Measurements from ENCODE around the gene APOBEC3H.

Gene APOBEC3H

GRCh38 chr22:39088685-39089032 is 8.4 kb upstream of the APOBEC3H start:
- no peak overlapping the region for H3K4me3 ChIP-seq (replicated peaks; ENCODE audit: low read depth, low read length)
- DNase-seq (ENCODE audit: low read depth), result no peak
- TF ChIP-seq CTCF (IDR thresholded peaks at IDR 0.05; ENCODE audit: low read length, missing control alignments), result no peak

GRCh38 chr22:39089928-39090327 is 7.1 kb upstream of the APOBEC3H start:
- no peak for DNase-seq (ENCODE audit: low read depth)
- no peak overlapping the region for H3K4me3 ChIP-seq (replicated peaks; ENCODE audit: low read depth, low read length)
- no peak for TF ChIP-seq CTCF (IDR thresholded peaks at IDR 0.05; ENCODE audit: low read length, missing control alignments)

- DNase-seq (ENCODE audit: low read depth), result no peak
- H3K4me3 ChIP-seq (replicated peaks; ENCODE audit: low read depth, low read length), result no peak overlapping the region
These were observed 6.5 kb upstream of the APOBEC3H start for GRCh38 chr22:39090426-39091064.

GRCh38 chr22:39091126-39092081 is 5.6 kb upstream of the APOBEC3H start:
- no peak for DNase-seq (ENCODE audit: low read depth)
- TF ChIP-seq CTCF (IDR thresholded peaks at IDR 0.05; ENCODE audit: low read length, missing control alignments), result no peak
- H3K4me3 ChIP-seq (replicated peaks; ENCODE audit: low read depth, low read length), result no peak overlapping the region

More at GRCh38 chr22:39090426-39091064, 6.5 kb upstream of the APOBEC3H start:
- no peak for TF ChIP-seq CTCF (IDR thresholded peaks at IDR 0.05; ENCODE audit: low read length, missing control alignments)

DNA sequence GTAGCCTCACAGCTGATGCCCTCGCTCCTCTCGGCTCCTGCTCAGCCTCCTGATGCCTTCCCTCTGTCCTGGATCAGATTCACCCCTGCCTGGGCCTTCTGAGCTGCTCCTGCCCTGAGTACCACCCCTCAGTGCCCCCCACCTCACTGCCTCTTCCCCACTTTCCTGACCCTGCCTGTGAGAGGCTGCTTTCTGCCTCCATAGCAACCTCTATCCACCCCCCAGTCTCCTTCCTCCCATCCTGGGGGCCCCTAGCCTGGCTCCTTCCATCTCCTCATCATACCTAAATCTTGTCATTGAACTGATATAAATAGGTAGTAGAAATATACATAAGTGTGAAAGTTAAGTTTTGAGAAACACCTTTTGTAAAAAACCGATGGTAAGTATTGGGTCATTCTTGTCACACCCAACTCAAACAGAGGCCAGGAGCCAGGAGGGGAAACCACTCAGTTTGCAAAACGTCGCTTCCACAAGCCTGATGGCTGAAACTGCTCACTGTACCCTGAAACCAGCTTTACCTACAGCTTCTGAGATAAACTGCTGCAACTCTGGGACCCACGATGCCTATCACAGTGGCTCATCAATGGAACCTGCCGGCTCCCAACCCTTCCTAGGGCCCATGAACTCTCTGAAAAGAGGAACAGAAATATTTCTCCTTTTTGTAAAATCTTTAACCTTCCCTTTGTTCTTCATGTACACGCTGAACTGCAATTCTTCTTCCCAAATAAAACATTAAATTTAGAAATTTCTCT is 4.8 kb upstream of the APOBEC3H start:
- no peak for TF ChIP-seq CTCF (IDR thresholded peaks at IDR 0.05; ENCODE audit: low read length, missing control alignments)
- no peak for DNase-seq (ENCODE audit: low read depth)
- no peak overlapping the region for H3K4me3 ChIP-seq (replicated peaks; ENCODE audit: low read depth, low read length)

DNA sequence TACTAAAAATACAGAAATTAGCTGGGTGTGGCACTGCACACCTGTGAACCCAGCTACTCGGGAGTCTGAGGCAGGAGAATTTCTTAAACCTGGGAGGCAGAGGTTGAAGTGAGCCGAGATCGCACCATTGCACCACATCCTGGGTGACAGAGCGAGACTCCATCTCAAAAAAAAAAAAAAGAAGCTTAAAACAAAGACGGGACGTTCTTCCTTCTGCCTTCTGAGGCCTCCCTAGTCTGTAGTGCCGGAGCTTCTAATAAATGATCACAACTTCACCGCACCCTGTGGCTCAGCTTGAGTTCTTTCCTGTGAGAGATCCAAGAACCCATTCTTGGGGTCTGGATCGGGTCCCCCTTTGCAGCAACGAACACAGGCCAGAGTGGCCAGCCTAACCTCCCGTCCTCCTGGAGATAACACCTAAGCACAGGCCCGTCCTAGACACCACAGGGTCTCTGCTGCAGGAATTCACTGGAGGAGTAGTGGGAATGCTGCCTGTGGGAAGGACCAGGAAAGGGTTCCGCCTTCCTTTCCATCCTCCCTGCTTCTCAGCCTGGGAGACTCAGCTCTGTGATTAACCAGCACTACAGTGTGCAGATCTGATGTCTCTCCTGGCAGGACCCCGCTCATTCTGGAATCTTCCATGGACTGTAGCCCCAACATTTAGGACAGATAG is 2.2 kb upstream of the APOBEC3H start:
- no peak for TF ChIP-seq CTCF (IDR thresholded peaks at IDR 0.05; ENCODE audit: low read length, missing control alignments)
- no peak for DNase-seq (ENCODE audit: low read depth)
- no peak overlapping the region for H3K4me3 ChIP-seq (replicated peaks; ENCODE audit: low read depth, low read length)

All from fibroblast of pulmonary artery (primary cell).